Stimulated activated CD4-positive, alpha-beta T cell treated with anti-CD3 and anti-CD28 coated beads, TNF-alpha, amount 100 ng/mL, for 24 hours (primary cell): ENCODE data around the gene MRTFA.
"Not testable (repeated sequence)": the region's sequence is repeated elsewhere in the genome, so short reads cannot be mapped to it uniquely, and the experiment has no call there.

Experiments
- DNase-seq, 3 experiments: peaks; one replicate each; pipeline ENCODE4 v3.0.0-alpha.2; 2020; ENCODE audit warnings: low read depth in 3 of 3

Gene MRTFA

DNA sequence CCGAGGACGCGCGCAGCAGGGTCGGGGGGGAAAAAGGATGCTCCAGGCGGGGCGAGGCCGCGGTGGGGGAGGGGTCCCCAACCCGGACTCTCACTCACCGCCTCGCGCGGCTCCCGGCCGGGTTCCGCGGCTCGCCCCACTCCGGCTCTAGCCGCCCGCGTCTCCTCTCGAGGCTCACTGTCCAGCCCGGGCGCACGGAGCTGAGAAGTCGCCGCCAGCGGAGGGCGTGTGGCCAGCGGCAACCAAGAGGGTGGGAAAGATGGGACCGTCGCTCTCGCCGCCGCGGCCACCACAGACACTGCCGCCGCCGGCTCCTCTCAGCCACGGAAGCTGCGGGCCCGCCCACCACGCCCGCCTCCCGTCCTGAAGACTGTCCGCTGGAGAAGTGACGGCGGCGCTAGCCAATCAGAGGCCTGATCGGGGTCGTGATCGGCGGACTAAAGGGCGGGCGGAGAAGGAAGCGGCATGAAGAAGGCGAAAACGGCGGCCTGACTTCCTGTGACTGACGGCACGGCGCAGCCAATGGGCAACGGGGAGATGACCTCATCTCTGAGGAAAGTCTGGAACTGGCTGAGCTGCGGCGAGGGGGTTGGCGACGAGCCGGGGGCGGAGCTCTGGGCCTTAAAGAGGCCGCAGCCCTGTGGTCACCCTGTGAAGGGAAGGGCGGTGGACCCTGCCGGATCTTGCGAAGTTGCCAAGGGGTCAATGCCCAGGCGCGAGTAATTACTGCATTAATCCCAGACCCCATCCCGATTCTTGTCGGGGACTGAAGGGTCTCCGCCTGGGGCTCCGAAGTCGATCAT lies at the start of gene MRTFA:
Gene MRTFA, minus strand, starts transcription at position 340 of the 803 bp plus-strand sequence.
- DNase-seq, result peak; percentile 99 to 100 (median 100)

DNA sequence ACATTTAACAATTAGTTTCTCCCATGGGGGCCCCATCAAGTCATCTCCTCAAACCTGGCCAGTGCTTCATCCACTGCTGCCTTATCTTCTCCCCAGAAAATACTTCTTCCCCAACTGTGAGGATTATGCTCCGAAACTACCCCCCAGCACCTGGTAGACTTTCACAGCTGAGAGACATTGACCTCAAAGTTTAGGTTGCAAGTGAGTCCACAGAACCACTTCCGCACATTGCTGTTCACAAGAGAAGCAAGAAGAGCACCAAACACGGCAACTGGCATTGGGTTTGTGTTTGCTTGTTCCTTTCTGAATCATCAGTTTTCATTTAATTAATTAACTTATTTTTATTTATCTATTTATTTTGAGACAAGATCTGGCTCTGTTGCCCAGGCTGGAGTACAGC lies 48.9 kb upstream of the MRTFA start:
- no peak for DNase-seq

GRCh38 chr22:40684728-40685127 lies 48.2 kb upstream of the MRTFA start:
- DNase-seq, result no peak

GRCh38 chr22:40681451-40681850 lies 44.9 kb upstream of the MRTFA start:
- DNase-seq, result no peak

DNA sequence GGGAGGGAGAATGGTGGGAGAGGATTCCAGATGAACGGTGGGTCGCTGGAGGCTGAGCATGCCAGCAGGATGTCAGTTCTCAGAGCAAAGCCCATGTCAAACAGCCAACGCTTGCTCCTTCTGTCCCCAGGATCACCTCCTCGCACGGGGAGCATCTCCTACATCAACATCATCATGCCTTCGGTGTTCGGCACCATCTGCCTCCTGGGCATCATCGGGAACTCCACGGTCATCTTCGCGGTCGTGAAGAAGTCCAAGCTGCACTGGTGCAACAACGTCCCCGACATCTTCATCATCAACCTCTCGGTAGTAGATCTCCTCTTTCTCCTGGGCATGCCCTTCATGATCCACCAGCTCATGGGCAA lies 44.3 kb upstream of the MRTFA start:
- DNase-seq, result no peak

- no peak for DNase-seq
These were observed 43.7 kb upstream of the MRTFA start for GRCh38 chr22:40679964-40680818.

DNA sequence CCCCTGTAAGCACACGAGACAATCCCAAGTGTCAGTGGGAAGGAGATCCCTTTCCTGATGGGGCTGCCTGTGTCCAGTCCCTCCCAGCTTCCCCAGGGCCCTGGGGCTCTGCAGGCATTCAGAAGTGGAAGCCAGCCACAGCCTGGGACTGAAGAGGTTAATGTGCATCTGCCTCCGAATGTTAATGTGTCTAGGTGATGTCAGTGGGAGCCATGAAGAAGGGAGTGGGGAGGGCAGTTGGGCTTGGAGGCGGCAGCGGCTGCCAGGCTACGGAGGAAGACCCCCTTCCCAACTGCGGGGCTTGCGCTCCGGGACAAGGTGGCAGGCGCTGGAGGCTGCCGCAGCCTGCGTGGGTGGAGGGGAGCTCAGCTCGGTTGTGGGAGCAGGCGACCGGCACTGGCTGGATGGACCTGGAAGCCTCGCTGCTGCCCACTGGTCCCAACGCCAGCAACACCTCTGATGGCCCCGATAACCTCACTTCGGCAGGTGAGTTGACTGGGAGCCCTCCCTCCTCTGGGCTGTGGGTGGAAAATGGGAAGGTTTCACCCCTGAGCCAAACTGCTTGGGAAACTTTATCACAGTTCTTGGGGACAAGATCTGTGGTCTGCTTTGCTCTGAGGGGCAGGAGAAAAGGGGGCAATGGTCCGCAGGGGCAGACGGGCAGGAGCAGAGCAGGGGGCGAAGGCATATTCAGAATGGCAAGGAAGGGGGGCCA lies 42.9 kb upstream of the MRTFA start, which contains the start of gene MCHR1:
Gene MCHR1, plus strand, starts transcription at position 236 of the 715 bp plus-strand sequence. Its CDS starts 169 bp downstream, at position 405.
- no peak for DNase-seq

DNA sequence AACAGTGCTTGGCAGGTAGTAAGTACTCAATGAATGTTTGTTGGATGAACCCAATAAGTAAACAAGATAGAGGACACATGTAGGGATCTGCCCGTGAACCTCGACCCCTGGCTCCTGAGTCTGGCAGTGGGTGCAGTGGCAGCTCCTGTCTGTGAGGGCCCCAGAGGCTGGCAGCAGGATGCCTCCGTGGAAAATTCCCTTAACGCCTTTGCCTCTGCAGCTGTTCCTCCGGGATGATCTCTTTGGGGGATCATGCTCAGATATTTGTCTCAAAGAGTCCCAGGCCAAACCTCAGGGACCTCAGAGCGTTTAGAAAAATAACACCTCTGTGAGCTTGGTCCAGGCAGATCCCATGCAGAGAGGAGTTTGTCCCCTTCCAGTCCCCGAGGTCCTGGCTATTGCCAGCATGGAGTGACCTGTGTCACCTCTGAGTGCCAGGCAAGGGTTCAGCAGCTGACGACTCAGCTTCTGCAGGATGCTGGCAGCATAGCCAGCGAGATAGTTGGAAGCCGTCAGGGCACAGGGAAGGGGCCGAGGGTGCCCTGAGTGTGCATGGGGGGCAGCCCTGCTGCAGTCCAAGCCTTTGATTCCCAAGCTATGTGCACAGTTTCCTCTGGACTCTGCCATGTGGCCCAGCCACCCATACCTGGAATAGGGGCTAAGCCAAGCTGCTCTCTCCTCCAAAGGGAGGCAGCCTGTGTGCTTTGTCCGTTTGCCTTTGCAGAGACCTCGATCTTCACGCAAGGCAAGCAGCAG lies 42.2 kb upstream of the MRTFA start:
- no peak for DNase-seq

DNA sequence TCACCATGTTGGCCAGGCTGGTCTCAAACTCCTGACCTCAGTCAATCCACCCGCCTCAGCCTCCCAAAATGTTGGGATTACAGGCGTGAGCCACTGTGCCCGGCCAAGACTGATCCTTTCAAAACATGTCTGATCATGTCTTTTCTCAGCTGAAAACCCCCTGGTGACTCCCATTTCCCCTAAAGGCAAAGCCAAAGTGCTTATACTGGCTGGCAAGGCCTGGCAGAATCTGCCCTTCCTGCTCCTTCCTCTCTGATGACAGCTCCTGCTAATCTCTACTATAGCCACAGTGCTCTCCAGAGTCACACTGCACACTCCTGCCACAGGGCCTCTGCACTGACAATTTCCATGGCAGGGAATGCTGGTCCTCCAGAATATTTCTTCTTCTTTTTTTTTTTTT lies 40.1 kb upstream of the MRTFA start:
- no peak for DNase-seq

GRCh38 chr22:40676166-40676565 lies 39.6 kb upstream of the MRTFA start:
- DNase-seq, result not testable (repeated sequence)

DNA sequence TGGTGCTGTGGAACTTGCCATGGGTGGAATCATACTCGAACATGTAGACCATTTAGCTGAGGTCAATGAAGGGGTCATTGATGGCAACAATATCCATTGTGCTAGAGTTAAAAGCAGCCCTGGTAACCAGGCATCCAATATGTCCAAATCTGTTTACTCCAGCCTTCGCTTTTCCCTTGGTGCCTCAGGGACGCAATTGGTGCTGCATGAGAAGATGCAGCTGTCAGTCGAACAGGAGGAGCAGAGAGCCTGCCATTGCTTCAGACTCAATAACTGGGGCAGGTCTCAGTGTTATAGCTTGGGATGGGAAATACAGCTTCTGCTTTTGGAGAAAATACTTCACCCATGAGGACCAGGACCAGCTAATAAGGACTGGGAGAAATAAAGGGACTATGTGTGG lies 37.8 kb upstream of the MRTFA start:
- no peak for DNase-seq

GRCh38 chr22:40673017-40673416 lies 36.5 kb upstream of the MRTFA start:
- DNase-seq, result no peak

DNA sequence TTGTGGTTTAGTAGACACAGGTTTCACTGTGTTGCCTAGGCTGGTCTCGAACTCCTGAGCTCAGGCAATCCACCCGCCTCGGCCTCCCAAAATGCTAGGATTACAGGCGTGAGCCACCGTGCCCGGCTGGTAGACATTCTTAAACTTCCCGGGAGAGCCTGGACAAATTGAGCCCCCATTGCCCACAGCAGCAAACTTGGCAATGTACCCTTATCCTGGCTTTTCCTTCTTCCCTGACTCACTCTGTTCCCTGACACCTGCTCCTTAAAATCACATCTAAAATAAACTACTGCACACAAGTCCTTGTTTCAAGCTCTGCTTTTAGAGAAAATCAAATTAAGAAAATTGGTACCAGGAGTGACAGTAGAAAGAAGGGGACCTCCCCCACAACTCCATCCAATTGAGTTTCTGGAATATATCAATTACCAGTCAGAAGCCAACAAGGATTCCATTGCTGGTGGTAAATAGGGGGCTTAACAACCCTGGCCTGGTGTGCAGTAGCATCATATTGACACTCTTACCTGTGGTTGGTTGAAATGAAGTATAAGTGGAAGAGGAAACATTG lies 35.4 kb upstream of the MRTFA start:
- no peak for DNase-seq

GRCh38 chr22:40671369-40671768 lies 34.9 kb upstream of the MRTFA start:
- no peak for DNase-seq

- no peak for DNase-seq
These were observed 33.5 kb upstream of the MRTFA start for GRCh38 chr22:40670058-40670457.

- no peak for DNase-seq
These were observed 32.3 kb upstream of the MRTFA start for GRCh38 chr22:40668611-40669411.

DNA sequence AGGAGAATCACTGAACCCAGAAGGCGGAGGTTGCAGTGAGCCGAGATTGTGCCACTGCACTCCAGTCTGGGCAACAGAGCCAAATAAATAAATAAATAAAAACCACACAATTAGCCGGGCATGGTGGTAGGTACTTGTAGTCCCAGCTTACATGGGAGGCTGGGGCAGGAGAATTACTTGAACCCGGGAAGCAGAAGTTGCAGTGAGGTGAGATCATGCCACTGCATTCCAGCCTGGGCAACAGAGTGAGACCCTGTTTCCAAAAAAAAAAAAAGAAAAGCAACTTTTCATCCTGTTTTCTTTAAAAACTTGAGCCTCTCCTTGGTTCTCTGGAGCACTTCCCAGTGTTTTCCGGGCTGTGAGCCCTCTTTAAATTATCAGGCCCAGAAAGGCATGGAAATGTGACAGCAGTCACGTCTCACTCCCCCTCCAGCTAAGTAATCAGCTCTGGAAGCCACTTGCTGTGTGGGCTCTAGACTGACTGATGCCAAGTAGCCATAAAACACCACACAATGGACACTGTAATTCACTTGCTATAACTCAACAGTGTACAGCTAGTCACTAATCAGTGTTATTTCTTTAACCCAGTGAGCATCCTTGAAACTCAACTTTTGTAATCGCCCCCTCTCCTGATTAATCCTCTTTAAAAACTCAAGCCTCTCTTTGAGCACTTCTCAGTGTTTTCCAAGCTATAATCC lies 29.8 kb upstream of the MRTFA start:
- no peak for DNase-seq

- no peak for DNase-seq
These were observed 28.8 kb upstream of the MRTFA start for GRCh38 chr22:40665312-40665711.

- DNase-seq, result no peak
These were observed 25.2 kb upstream of the MRTFA start for GRCh38 chr22:40661671-40662070.

- no peak for DNase-seq
These were observed 24.2 kb upstream of the MRTFA start for GRCh38 chr22:40660730-40661129.
